Right renal cortex interstitium (tissue), 3 donors: ENCODE data around the gene SS18. TPM values are rescaled to one million over a fixed set of nuclear protein-coding genes. Genes with fewer than 3 reads are reported as not detected.

Experiments used
- DNase-seq, 3 donors: peaks; one replicate each; pipeline ENCODE4 v3.0.0-alpha.2; 2013; ENCODE audit warnings: low read depth in 3 of 3, low spot score in 2 of 3
- polyA plus RNA-seq, 3 donors: library from polyadenylated mRNA; unstranded; fragments of 120-200 nt; gene quantifications; one replicate each; pipeline ENCODE4 v1.2.1, GENCODE V29; 2013; ENCODE audit not compliant: insufficient read length in 3 of 3

Gene SS18
- polyA plus RNA-seq, 3 donors, result 94.4 to 104 (median 94.9) TPM

DNA sequence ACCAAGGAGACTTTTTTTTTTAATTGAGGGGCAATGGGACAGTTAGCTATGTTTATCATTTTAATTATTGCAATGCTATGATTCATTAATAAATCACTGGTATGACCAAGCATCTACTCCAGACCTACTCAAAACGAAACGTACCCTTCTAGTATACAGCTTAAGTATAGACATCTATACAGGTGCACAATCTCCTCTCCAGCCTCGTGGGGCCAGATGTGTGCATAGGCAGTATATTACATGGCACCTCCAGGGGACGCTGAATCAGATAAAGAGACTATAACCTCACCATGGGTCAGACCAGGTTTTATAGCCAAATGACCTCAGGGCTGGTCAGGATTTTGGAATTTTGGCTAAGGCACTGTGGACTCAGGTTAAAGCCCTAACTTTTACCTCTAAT lies 86.6 kb downstream of the SS18 start:
- DNase-seq, result no peak

DNA sequence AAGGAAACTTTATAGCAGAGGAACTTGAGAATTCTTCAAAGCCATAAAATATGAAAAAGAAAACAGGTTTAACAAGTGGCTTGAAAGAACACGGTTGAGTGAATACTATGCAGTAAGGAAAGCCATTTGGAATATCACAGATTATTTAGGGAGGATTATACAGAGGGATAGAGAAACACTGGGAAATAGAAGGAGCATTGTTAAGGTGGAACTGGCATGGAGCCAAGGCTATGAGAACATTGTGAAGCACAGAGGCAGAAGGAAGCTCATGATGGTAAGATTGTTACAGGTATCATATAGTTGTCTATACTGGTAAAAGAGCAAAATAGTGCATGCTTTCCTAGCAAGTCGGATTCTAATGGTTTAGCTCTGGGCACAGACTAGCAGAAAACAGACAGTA lies 87.1 kb downstream of the SS18 start:
- DNase-seq, result no peak

DNA sequence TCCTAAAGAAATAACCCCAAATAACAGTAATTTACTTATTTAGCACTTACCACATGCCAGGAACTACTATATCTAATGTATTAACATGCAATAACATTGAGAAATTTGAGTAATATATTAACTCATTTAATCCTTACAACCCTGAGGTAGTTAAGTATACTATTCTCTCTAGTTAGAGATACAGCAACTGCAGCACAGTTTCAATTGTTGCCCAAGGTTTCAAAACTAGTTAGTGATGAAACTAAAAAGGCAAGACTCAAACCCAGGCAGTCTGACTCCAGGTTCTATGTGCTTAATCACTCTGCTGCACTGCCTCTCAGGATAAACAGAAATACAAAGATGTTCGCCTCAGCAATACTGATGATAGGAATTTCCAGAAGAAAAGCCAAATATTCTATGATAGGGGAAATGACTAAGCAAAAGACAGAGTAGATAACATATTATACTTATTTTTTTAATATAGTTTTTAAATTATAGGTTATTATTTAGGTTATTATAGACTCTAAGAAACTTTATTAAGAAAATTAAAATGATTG lies 88.0 kb downstream of the SS18 start:
- no peak for DNase-seq

DNA sequence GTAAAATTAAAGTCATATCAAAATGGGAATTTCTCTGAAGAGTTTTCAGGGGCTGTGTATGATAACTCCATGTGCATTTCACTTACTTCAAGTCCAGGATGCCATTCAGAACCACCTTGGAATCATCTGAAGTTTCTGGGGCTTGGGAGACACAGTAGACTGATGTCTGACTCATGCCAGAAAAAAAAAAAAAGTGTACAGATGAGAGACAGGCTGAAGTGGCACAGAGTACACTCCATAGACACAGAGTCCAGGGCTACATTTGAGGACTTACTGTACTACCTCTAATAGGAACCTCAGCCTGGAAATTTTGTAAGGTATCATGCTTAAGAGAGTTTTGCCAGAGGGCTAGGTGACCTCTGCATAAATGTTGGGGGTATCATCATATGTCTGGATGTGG lies 92.0 kb downstream of the SS18 start:
- DNase-seq, result no peak

DNA sequence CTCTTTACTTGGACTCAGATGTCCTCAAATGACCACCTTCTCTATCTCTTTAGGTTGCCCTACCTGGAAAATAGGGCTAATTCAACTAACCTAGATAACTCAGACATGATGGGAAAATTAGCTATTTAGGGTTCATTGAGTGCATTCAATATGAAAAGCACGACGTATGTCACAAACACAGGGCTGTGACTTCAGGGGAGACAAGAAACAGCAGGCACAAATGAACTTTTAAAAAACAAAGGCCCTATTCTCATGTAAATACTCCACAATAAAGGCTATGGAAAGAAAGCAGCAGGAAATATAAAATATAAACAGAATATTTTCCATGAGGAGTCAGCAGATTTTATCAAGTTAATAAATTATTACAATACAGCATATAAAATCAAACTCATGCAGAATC lies 97.8 kb downstream of the SS18 start:
- no peak for DNase-seq

DNA sequence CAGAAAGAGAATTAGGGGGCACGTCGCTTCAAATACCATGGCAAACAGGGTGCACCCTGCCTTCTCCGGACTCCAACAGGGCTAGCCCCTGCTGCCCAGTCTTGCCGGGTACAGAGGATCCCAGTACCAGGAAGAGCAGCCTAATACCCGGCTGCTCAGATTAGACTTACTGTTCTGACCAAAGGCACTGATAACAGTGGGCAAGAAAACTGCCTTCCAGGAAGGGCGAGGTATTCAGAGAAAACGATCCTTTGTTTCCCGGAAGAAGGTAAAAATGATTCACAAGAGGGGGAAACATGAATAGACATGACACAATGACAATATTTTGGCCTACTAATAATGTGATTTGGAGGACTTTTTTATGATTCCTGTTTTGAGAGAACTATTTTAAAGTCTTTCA lies 99.9 kb downstream of the SS18 start:
- DNase-seq, result no peak

DNA sequence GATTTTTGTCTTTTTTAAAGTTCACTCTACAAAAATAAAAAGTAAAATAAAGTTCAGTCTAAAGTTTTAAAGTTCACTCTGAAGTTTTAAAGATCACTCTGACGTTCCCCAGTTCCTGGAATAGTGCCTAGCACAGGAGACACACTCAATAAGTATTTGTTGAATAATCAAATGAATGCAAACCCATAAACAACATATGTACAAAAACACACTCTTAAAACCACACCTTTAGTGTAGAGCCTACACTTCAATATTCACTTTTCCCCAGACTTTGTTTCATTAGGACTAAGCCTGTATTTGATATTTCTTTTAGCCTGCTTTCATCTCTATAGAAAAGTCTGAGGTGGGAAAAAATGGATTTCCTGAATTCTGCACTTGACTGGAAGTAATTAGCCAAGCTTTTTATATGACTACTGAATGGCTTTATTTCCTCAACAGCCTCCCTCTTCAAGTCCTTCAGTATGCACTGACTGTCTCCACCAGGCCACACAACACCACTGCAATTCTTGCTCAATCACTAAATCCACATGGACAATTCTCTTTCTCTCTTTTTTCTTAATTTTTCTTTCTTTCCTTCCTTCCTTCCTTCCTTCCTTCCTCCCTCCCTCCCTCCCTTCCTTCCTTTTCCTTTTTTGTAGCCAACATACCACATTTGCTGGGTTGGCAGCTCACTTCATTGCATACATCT lies 104.6 kb downstream of the SS18 start:
- DNase-seq, result no peak

DNA sequence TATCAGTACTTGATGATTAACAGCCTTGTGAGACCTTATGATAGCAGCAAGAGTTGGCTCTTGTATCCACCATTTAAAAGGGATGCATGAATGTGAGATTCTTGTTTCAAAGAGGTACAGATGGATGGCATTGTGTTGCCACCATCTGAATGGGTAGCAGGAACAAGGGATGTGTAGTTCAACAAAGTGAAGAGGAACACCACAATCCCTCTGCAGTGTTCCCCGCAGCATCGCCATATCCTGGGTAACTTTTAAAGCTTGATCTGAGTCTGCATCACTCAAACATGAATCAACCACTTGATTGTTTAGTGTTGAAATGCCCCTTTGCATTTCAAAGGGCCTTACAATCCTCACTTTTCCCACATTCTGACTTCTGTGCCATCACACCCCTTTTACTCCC lies 106.7 kb downstream of the SS18 start:
- DNase-seq, result no peak

DNA sequence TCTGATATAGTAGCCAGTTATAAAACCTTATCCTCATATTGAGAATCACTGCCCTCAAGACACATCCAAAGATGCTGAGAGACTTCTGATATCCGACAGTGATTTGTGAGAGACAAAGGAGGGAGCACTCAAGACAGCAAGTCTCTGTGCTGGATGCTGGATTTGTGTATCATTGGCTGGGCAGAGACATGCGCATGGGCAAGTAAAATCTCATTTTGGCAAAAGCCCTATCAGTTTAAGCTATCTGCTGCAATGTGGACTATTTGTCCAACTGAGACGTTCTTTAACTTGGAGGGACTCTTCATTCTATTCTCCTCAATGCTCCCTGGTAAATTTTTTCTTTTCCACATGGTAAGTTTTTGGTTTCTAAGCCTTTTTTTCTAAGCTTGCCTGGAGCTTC lies 107.5 kb downstream of the SS18 start:
- no peak for DNase-seq

DNA sequence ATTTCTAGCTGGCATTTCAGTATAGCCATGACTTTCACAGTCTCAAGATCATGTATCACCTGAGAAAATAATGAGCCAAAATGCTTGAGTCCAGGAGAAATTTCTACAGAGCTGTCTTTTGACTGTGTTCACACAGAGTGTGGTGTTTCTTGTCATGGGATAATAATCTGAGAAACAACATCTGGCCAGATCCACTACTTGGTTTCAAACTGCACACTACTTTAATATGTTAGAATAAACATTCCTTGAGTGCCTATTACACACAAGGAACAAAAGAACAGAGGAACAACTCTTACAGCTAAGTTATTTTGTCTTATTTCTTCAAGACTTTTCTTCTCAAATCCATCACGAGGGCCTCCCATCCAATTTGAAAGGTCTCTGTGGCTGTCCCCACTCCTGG lies 108.3 kb downstream of the SS18 start:
- DNase-seq, result no peak

DNA sequence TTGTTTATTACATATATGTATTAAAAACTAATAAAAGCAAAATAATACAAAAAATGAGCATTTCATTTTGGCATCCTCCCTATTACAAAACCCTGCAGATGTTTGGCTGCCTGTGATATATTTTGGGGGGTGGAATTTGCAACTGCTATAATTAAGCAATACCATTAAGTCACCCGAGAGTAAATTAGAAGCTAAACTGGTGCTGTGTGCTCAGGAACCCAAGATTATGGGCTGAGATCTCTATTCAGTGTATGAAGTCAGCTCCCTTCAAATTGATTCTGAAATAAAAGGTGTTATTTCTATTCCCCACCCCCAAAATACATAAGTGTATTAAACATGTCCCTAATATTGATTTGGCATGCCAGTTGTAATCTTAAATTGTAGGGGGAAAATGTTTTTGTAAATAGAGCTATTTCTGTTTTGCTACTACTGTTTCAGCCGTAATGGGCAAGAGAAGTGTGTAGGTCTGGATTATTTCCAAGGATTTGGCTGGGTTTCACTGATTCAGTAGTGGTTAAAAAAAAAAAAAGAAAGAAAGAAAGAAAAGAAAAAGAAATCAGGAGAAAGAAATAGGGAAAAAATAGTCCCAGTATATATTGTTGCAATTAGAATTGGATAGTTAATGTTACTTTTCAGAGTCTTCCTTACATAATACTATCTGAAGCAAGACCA lies 110.9 kb downstream of the SS18 start:
- no peak for DNase-seq

DNA sequence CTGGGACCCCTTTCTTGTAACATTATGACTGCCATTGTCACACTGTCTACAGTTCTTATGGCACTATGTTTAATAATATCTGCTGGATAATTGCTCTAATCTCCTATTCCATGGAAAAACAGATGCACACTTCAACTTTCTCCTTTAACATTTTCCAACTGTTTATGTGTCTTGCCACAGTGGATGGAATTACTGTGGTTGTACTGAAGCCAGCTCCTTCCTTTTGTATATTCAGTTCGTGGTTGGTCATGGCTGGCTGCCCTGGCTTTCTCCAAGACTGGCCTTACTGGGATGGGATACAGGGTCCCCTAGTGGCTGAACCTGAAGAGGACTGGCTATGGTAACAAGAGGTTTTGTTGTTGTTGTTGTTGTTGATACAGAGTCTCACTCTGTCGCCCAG lies 113.9 kb downstream of the SS18 start:
- DNase-seq, result no peak

DNA sequence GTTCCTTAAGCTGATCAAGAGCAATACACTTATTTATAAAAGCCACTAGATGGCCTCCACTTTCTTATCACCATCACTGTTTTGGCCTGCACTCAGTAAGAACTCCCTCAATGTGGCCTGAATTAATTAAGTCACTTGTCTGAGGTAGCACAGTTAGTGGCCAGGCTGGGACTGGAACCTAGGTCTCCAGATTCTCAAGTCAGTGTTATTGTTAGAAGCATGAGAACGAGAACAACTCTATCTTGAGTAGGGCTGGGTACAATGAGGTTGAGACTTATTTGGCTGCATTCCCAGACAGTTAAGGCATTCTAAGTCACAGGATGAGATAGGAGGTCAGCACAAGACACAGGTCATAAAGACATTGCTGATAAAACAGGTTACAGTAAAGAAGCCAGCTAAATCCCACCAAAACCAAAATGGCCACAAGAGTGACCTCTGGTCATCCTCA lies 115.8 kb downstream of the SS18 start:
- no peak for DNase-seq

Other genes starting within 250 kb of the SS18 start
- gene PSMA8, start 43.3 kb upstream of the SS18 start, polyA plus RNA-seq, result not detected
- gene TAF4B, start 135.8 kb upstream of the SS18 start, polyA plus RNA-seq, result 1 to 10 TPM; 5.3 to 6.5 (median 5.5) TPM